Memory B cell (primary cell): ENCODE measurements around the gene TEX29.

Experiments
- ATAC-seq: fragments of 150-1000 bp; cut with Tn5 transposase; 2 replicates; pipeline ENCODE4 v1.10.0; 2021; ENCODE audit warnings: low read depth, mild to moderate bottlenecking, moderate library complexity
- DNase-seq, 2 donors: peaks; one replicate each; pipeline ENCODE4 v3.0.0; 2022; ENCODE audit warnings: low spot score in 2 of 2
- H3K27ac Mint-ChIP-seq: one replicate; pipeline ENCODE4 v1.8.0; 2022; ENCODE audit warnings: mild to moderate bottlenecking, moderate library complexity, mixed read lengths
- H3K27me3 Mint-ChIP-seq: one replicate; pipeline ENCODE4 v1.8.0; 2022; ENCODE audit warnings: mixed read lengths
- H3K36me3 Mint-ChIP-seq: one replicate; pipeline ENCODE4 v1.8.0; 2022; ENCODE audit warnings: mild to moderate bottlenecking, mixed read lengths
- H3K4me1 Mint-ChIP-seq: one replicate; pipeline ENCODE4 v1.8.0; 2022; ENCODE audit warnings: mixed read lengths
- H3K4me3 Mint-ChIP-seq: one replicate; pipeline ENCODE4 v1.8.0; 2022; ENCODE audit warnings: mild to moderate bottlenecking, moderate library complexity, mixed read lengths
- H3K9me3 Mint-ChIP-seq: one replicate; pipeline ENCODE4 v1.8.0; 2022; ENCODE audit warnings: mixed read lengths

TEX29 gene

DNA sequence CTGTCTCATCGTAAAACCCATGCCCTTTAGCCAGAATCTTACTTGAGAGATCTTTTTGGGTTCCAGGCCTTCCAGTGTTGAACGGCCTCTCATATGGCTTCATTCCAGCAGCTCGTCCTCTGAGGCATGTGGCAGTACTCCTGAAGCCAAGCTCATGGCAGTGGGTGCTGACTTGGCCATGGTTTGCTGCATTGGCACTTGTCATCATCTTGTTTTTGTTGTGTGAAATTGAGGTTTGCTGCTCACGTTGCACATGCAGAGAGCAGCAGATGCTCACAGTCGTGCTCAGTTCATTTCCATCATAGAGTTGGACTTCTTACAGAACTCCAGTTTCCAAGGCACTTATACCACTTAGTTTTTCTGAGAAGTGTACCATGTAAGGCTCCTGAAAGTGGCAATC, 14.9 kb downstream of the TEX29 start:
- Mint-ChIP-seq H3K27ac (no peak overlapping the region), H3K36me3 (peaks cover 15% of the 10 kb centered on the region), H3K4me1 (no peaks in the 10 kb centered on the region), H3K27me3 (no peaks in the 10 kb centered on the region), H3K9me3 (peaks cover 8% of the 10 kb centered on the region), H3K4me3 (no peak overlapping the region)
- DNase-seq (no peak), ATAC-seq (no peak)

DNA sequence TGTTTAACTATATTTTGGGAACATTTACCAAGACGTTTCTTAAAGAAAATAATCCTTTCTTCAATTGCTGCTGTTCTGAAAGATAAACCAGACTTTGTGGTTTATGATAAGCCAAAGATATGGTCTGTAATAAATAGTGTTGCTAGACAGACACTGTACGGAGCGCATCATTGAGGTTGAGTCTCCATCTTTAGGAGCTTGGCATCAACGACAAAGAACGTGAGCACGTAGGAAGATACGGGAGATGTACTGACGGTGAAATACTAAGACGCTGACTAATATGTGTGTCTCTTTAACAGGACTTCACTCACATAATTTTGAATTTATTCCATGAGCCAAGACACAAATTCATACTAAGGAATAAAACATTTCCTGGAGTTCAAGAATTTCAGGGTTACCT, 16.2 kb downstream of the TEX29 start:
- no peak overlapping the region for H3K4me3 Mint-ChIP-seq
- H3K27ac Mint-ChIP-seq = no peak overlapping the region
- peaks cover 15% of the 10 kb centered on the region for H3K36me3 Mint-ChIP-seq
- H3K27me3 Mint-ChIP-seq = no peaks in the 10 kb centered on the region
- DNase-seq = no peak
- H3K9me3 Mint-ChIP-seq = peaks cover 8% of the 10 kb centered on the region
- no peaks in the 10 kb centered on the region for H3K4me1 Mint-ChIP-seq
- no peak for ATAC-seq

DNA sequence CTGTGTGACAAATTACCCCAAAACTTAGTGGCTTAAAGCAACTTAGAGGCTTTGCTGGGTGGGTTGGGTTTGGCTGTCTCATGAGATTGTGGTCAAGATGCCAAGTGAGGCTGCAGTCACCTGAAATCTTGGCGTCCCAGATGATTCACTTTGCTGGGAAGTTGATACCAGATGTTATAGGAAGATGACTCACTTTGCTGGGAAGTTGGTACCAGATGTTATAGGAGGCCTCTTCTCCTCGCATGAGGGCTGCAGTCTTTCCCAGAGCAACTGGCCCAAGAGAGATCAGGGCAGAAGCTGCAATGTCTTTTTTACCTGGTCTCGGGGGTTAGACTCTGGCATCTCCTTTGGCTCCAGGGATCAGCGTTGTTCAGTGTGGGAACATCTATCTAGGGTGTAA, 16.8 kb downstream of the TEX29 start:
- Mint-ChIP-seq H3K27ac (no peak overlapping the region), H3K27me3 (no peaks in the 10 kb centered on the region), H3K9me3 (peaks cover 8% of the 10 kb centered on the region), H3K4me3 (no peak overlapping the region), H3K4me1 (no peaks in the 10 kb centered on the region), H3K36me3 (peaks cover 15% of the 10 kb centered on the region)
- no peak for DNase-seq
- ATAC-seq = no peak

DNA sequence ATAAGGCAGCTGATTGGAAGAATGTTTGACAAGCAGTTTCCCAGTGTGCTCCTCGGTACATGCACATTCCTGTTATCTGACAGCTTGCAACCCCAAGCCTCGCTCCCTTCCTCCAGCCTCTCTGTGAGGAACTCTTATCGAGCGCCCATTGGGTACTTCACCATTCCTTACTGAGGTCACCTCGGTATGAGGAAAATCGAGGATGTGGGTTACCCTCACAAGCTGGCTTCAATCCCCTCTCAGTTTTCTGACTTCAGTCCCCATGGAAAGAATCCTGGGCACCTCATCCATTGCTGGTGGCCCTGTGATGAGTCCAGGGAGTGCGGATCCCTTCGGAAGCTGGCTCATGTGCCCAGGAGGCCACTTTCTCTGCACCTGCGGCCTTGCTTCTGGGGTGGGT, 17.3 kb downstream of the TEX29 start:
- Mint-ChIP-seq H3K4me3 (no peak overlapping the region), H3K4me1 (no peaks in the 10 kb centered on the region), H3K9me3 (peaks cover 6% of the 10 kb centered on the region), H3K27ac (no peak overlapping the region), H3K36me3 (peaks cover 15% of the 10 kb centered on the region), H3K27me3 (no peaks in the 10 kb centered on the region)
- ATAC-seq = no peak
- no peak for DNase-seq

DNA sequence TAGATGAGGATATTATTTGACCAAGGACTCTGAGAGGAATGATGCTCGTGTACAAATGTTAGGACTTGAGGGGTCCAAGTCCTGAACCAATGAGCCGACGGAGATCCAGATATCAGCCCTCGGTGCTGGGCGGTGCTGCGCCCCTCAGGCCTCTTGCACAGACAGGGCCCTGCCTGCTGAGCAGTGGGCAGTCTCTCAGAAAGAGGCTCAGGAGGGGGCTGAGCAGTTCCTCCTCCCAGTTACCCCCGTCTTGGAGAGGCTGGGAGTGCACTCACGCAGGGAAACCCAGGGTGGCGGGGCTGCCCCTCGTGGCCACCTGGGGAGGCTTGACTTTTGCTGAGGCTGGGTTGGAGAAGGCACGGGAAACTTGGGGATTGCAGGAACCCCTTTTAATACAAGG, 18.4 kb downstream of the TEX29 start:
- Mint-ChIP-seq H3K27me3 (no peaks in the 10 kb centered on the region), H3K36me3 (peaks cover 14% of the 10 kb centered on the region), H3K27ac (no peak overlapping the region), H3K4me3 (no peak overlapping the region), H3K9me3 (peaks cover 1% of the 10 kb centered on the region), H3K4me1 (no peaks in the 10 kb centered on the region)
- DNase-seq (no peak), ATAC-seq (no peak)

DNA sequence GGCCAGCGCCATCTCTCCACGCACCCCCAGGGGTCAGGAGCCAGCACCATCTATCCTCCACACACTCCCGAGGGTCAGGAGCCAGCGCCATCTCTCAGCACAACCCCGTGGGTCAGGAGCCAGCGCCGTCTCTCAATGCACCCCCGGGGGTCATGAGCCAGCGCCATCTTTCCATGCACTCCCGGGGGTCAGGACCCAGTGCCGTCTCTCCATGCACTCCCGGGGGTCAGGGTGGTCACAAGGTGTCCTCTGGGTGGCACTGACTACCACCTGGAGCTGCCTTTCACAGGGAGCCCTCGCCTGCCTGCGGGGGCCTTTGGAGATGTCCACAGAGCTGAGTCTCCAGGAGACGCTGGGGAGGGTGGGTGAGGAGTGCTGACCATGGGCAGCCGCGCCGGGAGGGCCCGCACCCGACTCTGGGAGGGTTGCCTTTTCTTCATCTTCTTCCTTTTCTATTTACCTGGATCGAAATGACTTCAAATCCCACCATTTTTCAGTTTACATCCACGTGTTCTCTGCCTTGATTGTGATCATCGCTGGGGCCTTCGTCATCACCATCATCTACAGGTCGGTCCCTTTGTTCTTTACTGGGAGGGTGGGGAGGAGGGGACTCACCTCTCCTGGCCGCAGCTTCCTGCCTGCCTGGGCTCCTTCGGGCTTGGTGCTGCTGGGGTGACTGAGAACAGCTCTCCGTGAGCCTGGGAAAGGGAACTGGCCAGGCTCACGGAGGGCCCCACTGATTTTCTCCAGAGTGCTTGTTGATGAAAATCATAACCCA, 19.1 kb downstream of the TEX29 start:
- Mint-ChIP-seq H3K4me1 (no peaks in the 10 kb centered on the region), H3K9me3 (peaks cover 1% of the 10 kb centered on the region), H3K27me3 (no peaks in the 10 kb centered on the region), H3K27ac (no peak overlapping the region), H3K4me3 (no peak overlapping the region), H3K36me3 (peaks cover 14% of the 10 kb centered on the region)
- DNase-seq (no peak), ATAC-seq (no peak)

DNA sequence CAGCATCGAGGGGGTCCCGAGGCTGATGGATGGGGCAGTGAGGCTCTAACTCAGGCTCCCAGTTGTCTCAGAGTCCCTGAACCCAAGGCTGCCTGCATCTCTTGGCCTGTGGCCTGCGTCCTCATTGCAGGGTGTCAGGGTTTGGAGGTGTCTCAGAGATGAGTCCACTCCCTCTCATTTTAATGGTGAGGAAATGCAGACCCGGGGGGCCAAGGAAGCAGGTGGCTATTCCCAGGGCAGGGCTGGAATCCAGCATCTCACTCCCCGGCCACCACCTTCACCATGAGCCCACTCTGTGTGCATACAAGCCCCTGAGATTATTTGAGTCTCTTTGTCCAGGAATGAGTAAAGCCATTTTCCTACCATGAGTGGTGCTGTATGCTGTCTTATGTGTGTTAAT, 21.4 kb downstream of the TEX29 start:
- H3K9me3 Mint-ChIP-seq = peaks cover 1% of the 10 kb centered on the region
- DNase-seq = no peak

DNA sequence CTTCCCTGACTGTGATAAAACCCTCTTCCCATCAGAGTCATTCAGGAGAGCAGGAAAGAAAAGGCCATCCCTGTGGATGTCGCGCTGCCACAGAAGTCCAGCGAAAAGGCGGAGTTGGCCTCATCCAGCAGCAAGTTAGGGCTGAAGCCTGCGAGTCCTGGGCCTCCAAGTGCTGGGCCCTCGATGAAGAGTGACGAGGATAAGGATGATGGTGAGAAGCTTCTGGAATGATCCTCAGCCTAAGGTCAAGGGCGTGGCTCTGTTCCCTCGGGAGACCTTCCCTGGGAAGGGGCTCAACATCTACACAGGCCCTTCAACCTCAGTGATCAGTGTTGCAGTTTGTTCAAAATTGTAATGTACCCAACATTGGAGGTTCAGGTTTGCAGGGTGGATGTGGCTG, 22.3 kb downstream of the TEX29 start:
- Mint-ChIP-seq H3K4me1 (no peaks in the 10 kb centered on the region), H3K27ac (no peak overlapping the region), H3K4me3 (no peak overlapping the region), H3K36me3 (peaks cover 5% of the 10 kb centered on the region), H3K27me3 (no peaks in the 10 kb centered on the region), H3K9me3 (peaks cover 1% of the 10 kb centered on the region)
- DNase-seq (no peak), ATAC-seq (no peak)

More for the DNA sequence above, 21.4 kb downstream of the TEX29 start:
- no peak for ATAC-seq
- no peaks in the 10 kb centered on the region for H3K4me1 Mint-ChIP-seq
- peaks cover 5% of the 10 kb centered on the region for H3K36me3 Mint-ChIP-seq
- no peaks in the 10 kb centered on the region for H3K27me3 Mint-ChIP-seq
- no peak overlapping the region for H3K4me3 Mint-ChIP-seq
- H3K27ac Mint-ChIP-seq = no peak overlapping the region

DNA sequence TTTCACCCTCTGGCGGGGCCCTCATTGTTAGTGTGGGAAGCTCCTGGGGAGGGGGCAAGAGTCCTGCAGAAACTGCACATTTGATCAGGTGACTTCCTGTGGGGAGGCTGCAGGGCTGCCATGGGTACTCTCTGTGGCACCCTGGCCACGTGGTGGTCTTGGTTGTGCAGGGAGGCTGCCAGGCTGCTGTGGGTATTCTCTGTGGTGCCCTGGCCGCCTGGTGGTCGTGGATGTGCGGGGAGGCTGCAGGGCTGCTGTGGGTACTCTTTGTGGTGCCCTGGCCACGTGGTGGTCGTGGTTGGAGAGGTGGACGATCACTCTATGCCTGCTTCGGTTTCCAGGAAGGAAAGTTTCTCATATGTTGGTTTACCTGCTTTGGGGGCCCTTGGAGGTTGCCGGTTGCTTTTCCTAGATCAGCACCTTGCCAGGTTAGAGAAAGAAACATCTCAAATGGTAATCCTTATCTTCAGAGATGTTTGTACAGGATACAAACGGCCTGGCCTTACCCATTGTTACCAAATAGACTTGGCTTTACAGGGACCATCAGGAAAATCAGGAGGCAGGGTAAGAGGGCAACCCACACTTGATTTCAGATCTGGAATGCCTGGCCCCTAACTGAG, 22.9 kb downstream of the TEX29 start:
- Mint-ChIP-seq H3K36me3 (peaks cover 5% of the 10 kb centered on the region), H3K27me3 (no peaks in the 10 kb centered on the region), H3K4me3 (no peak overlapping the region), H3K9me3 (peaks cover 1% of the 10 kb centered on the region), H3K27ac (no peak overlapping the region), H3K4me1 (no peaks in the 10 kb centered on the region)
- ATAC-seq = no peak
- DNase-seq = no peak

DNA sequence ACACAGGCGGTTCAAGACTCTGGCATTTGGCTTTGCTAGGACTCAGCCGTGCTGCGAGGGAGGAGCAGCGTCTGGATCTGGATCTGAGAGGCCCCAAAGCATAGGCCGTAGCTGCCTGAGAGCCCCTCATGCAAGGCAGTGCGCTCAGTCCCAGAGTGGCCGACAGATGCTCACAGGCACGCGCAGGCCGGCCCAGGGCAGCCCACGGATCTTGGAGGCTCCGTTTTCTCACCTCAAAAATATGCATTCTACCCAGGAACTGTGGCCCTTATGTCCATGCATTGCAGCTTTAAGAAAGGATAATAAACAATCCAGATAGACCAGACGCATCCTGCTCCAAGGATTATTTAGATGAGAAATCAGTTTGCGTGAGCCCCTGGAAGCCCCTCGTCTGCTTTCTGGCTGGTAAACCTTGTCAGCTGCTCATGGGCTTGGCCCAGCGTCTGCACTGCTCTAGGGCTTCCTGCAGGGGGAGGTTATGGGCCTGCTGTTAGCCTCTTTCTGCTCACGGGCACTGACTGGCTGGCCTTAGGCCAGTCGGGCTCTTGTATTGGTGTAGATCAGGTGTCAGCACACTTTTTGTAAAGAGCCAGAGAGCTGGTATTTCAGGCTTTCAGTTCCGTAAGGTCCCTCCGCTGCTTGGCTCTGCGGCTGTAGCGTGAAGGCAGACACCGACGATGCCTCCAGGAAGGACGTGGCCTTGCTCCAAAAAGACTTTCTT, 24.2 kb downstream of the TEX29 start:
- H3K4me1 Mint-ChIP-seq = no peaks in the 10 kb centered on the region
- no peak for ATAC-seq
- DNase-seq = no peak
- H3K27me3 Mint-ChIP-seq = no peaks in the 10 kb centered on the region
- H3K9me3 Mint-ChIP-seq = peaks cover 1% of the 10 kb centered on the region
- no peak overlapping the region for H3K4me3 Mint-ChIP-seq
- no peak overlapping the region for H3K27ac Mint-ChIP-seq
- H3K36me3 Mint-ChIP-seq = peaks cover 3% of the 10 kb centered on the region

DNA sequence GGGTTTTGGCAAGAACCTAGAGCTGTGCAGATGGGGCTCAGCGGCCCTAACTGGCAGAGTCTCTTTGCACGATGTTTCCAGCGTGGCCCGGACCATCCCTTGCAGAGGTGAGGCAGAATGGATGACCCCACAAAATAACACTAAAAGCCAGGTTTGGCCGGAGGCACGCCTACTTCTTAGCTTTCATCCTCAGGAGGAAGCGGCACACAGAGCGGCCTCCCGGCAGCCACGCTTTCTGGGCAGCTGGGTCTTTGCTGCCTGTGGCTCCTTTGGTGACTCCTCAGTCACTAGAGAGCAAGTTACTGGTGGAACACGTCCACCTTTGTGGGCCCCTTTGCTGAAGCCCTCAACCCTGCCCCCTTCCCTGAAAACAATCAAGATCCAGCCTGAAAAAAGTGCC, 25.2 kb downstream of the TEX29 start:
- Mint-ChIP-seq H3K27ac (no peak overlapping the region), H3K27me3 (no peaks in the 10 kb centered on the region), H3K9me3 (no peaks in the 10 kb centered on the region), H3K4me3 (no peak overlapping the region), H3K4me1 (no peaks in the 10 kb centered on the region), H3K36me3 (peaks cover 1% of the 10 kb centered on the region)
- no peak for DNase-seq
- ATAC-seq = no peak

DNA sequence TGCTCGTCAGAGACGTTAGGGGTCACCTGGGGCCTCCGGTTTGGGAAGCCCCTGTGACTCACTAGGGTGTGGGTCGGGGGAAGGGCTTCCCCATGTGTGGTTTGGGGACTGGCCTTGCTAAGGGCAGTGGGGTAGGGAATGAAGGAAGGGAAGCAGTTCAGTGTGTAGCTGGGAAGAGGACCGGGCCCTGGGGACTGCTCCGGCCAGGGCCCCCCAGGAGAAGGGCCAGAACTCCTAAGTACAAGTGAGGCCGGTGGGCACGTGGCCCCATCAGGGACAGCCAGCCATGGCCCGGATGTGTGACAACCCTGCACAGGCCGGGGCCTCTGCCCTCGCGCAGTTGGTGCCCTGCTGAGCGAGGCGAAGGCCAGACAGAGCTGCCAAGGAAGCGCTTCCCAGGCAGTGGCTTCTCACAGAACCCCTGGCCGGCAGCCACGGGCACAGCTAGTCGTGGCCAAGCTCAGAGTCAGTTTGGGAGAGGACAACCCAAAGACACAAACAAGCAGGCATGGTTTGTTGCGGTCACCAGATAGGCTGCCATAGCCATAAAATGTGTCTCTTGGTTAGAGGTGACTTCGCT, 25.7 kb downstream of the TEX29 start:
- Mint-ChIP-seq H3K9me3 (no peaks in the 10 kb centered on the region), H3K27me3 (no peaks in the 10 kb centered on the region), H3K4me3 (no peak overlapping the region), H3K27ac (no peak overlapping the region), H3K4me1 (no peaks in the 10 kb centered on the region), H3K36me3 (peaks cover 1% of the 10 kb centered on the region)
- ATAC-seq (no peak), DNase-seq (no peak)

DNA sequence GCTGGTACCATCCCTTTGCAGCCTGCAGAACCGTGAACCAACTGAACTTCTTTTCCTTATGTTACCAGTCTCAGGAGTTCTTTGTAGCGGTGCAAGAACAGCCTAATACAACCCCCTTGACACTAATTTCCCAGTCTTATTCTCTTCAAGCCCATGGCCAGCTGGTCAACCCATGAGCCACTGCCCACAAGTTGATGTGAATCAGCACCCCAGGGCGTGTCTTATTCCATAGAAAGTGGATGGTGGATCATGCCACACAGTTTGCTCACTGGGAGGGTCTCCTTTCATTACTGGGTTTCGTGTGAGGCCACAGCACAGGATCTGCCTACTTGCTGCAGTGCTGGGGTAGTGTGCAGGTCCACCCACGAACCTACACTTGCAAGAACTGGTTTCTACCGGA, 27.0 kb downstream of the TEX29 start:
- H3K9me3 Mint-ChIP-seq = peaks cover 2% of the 10 kb centered on the region
- DNase-seq = no peak
- H3K4me3 Mint-ChIP-seq = no peak overlapping the region
- no peaks in the 10 kb centered on the region for H3K4me1 Mint-ChIP-seq
- no peak overlapping the region for H3K27ac Mint-ChIP-seq
- peaks cover 1% of the 10 kb centered on the region for H3K36me3 Mint-ChIP-seq
- no peaks in the 10 kb centered on the region for H3K27me3 Mint-ChIP-seq
- ATAC-seq = no peak

DNA sequence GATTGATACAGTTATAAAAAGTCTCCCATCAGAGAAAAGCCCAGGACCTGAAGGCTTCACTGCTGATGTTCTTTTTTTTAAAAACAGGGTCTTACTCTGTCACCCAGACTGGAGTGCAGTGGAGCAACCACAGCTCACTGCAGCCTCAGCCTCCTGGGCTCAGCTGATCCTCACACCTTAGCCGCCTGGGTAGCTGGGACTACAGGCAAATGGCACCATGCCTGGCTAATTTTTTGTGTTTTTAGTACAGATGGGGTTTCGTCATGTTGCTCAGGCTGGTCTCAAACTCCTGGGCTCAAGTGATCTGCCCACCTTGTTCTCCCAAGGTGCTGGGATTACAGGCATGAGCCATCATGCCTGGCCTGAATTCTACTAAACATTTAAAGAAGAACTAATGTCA, 33.1 kb downstream of the TEX29 start:
- Mint-ChIP-seq H3K27me3 (no peaks in the 10 kb centered on the region), H3K9me3 (peaks cover 2% of the 10 kb centered on the region), H3K4me3 (no peak overlapping the region), H3K36me3 (no peaks in the 10 kb centered on the region), H3K4me1 (no peaks in the 10 kb centered on the region), H3K27ac (no peak overlapping the region)
- no peak for DNase-seq
- ATAC-seq = no peak
